Neural progenitor cell (in vitro differentiated cells): Measurements from ENCODE around the gene KCMF1.

Experiments used
- CTCF ChIP-seq: fragments of 200-600 bp; sonication (generic); IDR thresholded peaks from 2 replicates; pipeline ENCODE4 v1.5.1; 2017; ENCODE audit warnings: antibody characterized with exemption, mild to moderate bottlenecking
- EZH2 ChIP-seq: fragments of 200-600 bp; sonication (generic); IDR thresholded peaks from 2 replicates; pipeline ENCODE4 v1.6.1; 2017; ENCODE audit warnings: antibody characterized with exemption, mild to moderate bottlenecking, moderate library complexity
- EZH2phosphoT487 ChIP-seq: fragments of 200-600 bp; sonication (generic); IDR thresholded peaks from 2 replicates; pipeline ENCODE4 v1.6.1; 2017; ENCODE audit warnings: antibody characterized with exemption

DNA sequence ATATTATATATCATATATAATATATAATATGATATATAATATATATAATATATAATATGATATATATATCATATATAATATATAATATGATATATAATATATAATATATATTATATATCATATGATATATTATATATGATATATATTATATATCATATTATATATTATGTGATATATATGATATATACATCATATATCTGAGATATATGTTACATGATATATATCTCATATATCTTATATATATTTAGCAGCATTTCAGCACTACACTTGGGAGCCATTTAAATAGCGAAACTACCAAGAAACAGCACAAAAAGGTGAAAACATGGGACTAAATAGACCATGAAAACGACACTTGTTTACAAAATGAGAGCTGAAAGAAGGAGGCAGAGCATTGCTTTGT lies 37.3 kb downstream of the KCMF1 start:
- TF ChIP-seq CTCF = no peak
- TF ChIP-seq EZH2 = no peak
- no peak for TF ChIP-seq EZH2phosphoT487
